Karpas-422 (cell line): Measurements from ENCODE around the gene CDC37L1. TPM values are rescaled to one million over a fixed set of nuclear protein-coding genes. Genes with fewer than 3 reads are reported as not detected.

Experiments
- DNase-seq: peaks from one replicate; pipeline ENCODE4 v3.0.0-alpha.2; 2015
- H2AFZ ChIP-seq: fragments of 200-600 bp; sonication (generic); 2 replicates; pipeline ENCODE4 v1.6.1; 2014; ENCODE audit warnings: antibody characterized with exemption, low read length, mixed read lengths
- H3K27ac ChIP-seq: fragments of 200-600 bp; sonication (generic); 2 replicates; pipeline ENCODE4 v1.5.1; 2014; ENCODE audit warnings: mild to moderate bottlenecking, low read length, moderate library complexity
- H3K27me3 ChIP-seq: fragments of 200-600 bp; sonication (generic); 2 replicates; pipeline ENCODE4 v1.6.1; 2014; ENCODE audit warnings: low read length, mixed read lengths
- H3K36me3 ChIP-seq: fragments of 200-600 bp; sonication (generic); 2 replicates; pipeline ENCODE4 v1.6.1; 2014; ENCODE audit warnings: low read length, mixed read lengths; ENCODE audit not compliant: insufficient read depth
- H3K4me1 ChIP-seq: fragments of 200-600 bp; sonication (generic); 2 replicates; pipeline ENCODE4 v1.6.1; 2014; ENCODE audit warnings: mild to moderate bottlenecking, low read length, mixed read lengths
- H3K4me2 ChIP-seq: fragments of 200-600 bp; sonication (generic); 2 replicates; pipeline ENCODE4 v1.6.1; 2014; ENCODE audit warnings: low read length, low read depth, mild to moderate bottlenecking; ENCODE audit not compliant: poor library complexity, severe bottlenecking
- H3K4me3 ChIP-seq: fragments of 200-600 bp; sonication (generic); 2 replicates; pipeline ENCODE4 v1.5.1; 2014; ENCODE audit warnings: mild to moderate bottlenecking, antibody characterized with exemption, low read length, mixed read lengths
- H3K79me2 ChIP-seq: fragments of 200-600 bp; sonication (generic); 2 replicates; pipeline ENCODE4 v1.6.1; 2014; ENCODE audit warnings: mild to moderate bottlenecking, low read length, mixed read lengths
- H3K9ac ChIP-seq: fragments of 200-600 bp; sonication (generic); 2 replicates; pipeline ENCODE4 v1.6.0; 2014; ENCODE audit warnings: low read length
- H3K9me2 ChIP-seq: fragments of 200-600 bp; sonication (generic), shearing (Covaris generic); replicated peaks from 2 replicates; pipeline ENCODE4 v1.6.0; 2014; ENCODE audit warnings: mild to moderate bottlenecking, low read length, moderate library complexity; ENCODE audit not compliant: insufficient read depth
- H3K9me3 ChIP-seq: fragments of 300-700, 200-600 bp; sonication (generic); 2 replicates; pipeline ENCODE4 v1.6.1; 2014; ENCODE audit warnings: low read length, mixed read lengths
- H4K20me1 ChIP-seq: fragments of 200-600 bp; sonication (generic); 2 replicates; pipeline ENCODE4 v1.6.1; 2014; ENCODE audit warnings: mild to moderate bottlenecking, antibody characterized with exemption, low read length, low read depth; ENCODE audit not compliant: insufficient read depth
- total RNA-seq: library from RNA; depleted of rRNA; stranded (reverse); fragments of >200 nt; shearing (Covaris generic); gene quantifications from 2 replicates; pipeline ENCODE4 v1.2.3, GENCODE V29; 2014; ENCODE audit warnings: low replicate concordance

CDC37L1 gene
- total RNA-seq, 1 experiment from 2014 or later = 12.0 TPM

DNA sequence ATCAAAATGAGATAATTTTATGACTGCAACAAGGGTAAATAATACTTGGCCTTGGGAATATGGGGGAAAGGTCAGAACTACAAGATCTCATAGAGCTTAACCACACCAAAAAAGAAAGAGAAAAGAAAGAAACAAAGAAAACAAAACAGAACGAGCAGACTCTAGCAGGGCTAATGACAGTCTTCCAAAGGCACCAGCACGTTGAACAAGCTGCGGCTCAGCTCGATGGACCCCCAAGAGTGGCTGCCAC lies 60.9 kb downstream of the CDC37L1 start:
- peaks cover 6% of the 10 kb centered on the region; the same call in 1 of the 2 replicates for H4K20me1 ChIP-seq
- H3K27me3 ChIP-seq = 0 out of 2 replicates have a peak, but pooled peaks cover 3% of the 10 kb centered on the region
- peaks cover 52% of the 10 kb centered on the region for H3K79me2 ChIP-seq
- H3K4me3 ChIP-seq = peak overlapping the region; percentile 92
- H3K9me3 ChIP-seq = no peaks in the 10 kb centered on the region
- H3K9me2 ChIP-seq = no peaks in the 10 kb centered on the region
- no peak for DNase-seq
- peak overlapping the region; percentile 61 for H3K27ac ChIP-seq
- peak overlapping the region; percentile 97 for H2AFZ ChIP-seq
- H3K4me2 ChIP-seq = peak overlapping the region; percentile 96
- 0 out of 2 replicates have a peak, but pooled peaks cover 3% of the 10 kb centered on the region for H3K36me3 ChIP-seq
- peak overlapping the region; percentile 95 for H3K9ac ChIP-seq
- peaks cover 26% of the 10 kb centered on the region for H3K4me1 ChIP-seq

DNA sequence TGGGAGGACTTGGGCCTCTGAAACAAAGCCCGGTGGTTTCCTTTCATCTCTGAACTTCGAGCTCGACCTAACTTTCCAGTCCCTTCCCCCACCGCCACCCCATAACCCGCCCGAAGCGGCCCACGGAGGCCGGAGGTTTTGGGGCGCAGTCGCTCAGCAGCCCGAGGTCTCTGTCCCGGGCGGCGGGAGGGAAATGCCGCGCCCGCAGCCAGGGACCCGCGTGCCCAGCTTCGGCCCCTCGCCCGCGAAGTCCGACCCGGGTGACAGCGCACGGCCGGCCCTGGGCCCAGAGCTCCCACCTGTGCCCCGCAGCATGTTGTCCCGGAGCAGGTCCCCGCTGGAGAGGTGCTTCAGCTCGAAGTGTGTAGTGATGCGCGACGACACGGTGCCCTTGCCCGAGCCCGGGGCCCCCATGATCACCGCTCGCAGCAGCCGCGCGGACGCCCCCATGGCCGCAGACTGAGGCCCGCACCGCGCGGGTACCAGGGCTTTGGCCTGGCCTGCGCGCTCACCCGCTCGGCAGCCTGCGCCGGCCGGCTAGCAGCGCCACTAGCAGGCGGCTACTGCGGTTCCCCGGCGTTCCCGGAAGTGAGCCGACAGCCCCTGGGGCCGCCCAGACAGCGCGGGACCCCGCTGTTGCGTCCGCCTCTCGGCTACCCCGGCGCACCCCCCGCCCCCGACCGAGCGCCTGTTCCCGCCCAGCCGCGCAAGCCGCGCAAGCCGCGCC lies 61.4 kb downstream of the CDC37L1 start, which contains the start of gene AK3:
Gene AK3 (minus strand): TSS at position 565 of the 727 bp plus-strand sequence. CDS start 115 bp downstream, at position 450.
- Histone ChIP-seq H3K4me1 (peaks cover 26% of the 10 kb centered on the region), H3K79me2 (peaks cover 50% of the 10 kb centered on the region)

DNA sequence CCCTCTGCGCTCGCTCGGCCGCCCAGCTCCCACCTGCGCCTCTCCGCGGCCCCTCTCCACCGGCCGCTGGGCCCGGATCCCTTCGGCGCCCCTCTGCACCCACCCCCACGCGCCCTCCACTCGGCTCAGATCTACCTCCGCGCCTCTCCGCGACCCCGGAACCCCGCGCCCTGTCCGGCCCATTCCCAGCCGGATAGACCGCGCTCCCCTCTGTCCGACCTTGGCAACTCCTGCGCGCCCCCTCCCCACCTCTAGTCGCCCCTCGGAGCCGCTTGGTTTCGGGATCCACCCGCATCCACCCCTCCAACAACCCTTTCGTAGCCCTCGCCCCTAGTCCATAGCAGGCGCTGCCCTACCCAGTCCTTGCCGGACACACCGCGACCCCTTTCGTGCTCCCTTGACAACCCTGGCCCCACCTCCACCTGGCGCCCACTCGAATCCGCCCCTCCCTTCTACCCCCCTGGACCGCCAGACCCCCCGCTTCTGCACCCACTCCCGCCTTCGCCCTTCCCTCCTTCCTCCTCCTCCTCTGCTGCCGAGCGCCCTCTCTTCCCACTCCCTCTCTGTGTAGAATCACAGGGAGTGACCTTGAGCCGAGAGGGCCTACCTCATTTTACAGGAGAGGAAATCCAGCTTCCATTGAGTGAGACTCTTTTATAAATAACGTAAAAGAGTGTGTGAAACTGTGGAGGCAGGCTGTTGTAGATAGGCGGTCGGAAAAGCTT lies 62.2 kb downstream of the CDC37L1 start:
- H3K79me2 ChIP-seq = peaks cover 43% of the 10 kb centered on the region
- peak overlapping the region; percentile 92 for H3K4me3 ChIP-seq
- 0 out of 2 replicates have a peak, but pooled peaks cover 3% of the 10 kb centered on the region for H3K36me3 ChIP-seq
- no peak overlapping the region for H3K27ac ChIP-seq
- H2AFZ ChIP-seq = peak overlapping the region; percentile 97
- H4K20me1 ChIP-seq = peaks cover 6% of the 10 kb centered on the region; the same call in 1 of the 2 replicates
- peak; percentile 47 for DNase-seq
- H3K4me1 ChIP-seq = peaks cover 26% of the 10 kb centered on the region
- H3K27me3 ChIP-seq = 0 out of 2 replicates have a peak, but pooled peaks cover 3% of the 10 kb centered on the region
- H3K4me2 ChIP-seq = peak overlapping the region; percentile 96
- peak overlapping the region; percentile 95 for H3K9ac ChIP-seq
- no peaks in the 10 kb centered on the region for H3K9me3 ChIP-seq
- H3K9me2 ChIP-seq = no peaks in the 10 kb centered on the region

More for the DNA sequence above, 61.4 kb downstream of the CDC37L1 start, which contains the start of gene AK3:
- H3K27ac ChIP-seq = peak within 1 kb of the TSS; percentile 61
- peak within 1 kb of the TSS; percentile 92 for H3K4me3 ChIP-seq
- DNase-seq = peak; percentile 95
- peak within 1 kb of the TSS; percentile 97 for H2AFZ ChIP-seq
- peak within 1 kb of the TSS; percentile 95 for H3K9ac ChIP-seq
- no peaks in the 10 kb centered on the region for H3K9me2 ChIP-seq
- peaks cover 6% of the 10 kb centered on the region; the same call in 1 of the 2 replicates for H4K20me1 ChIP-seq
- 0 out of 2 replicates have a peak, but pooled peaks cover 3% of the 10 kb centered on the region for H3K27me3 ChIP-seq
- H3K4me2 ChIP-seq = peak within 1 kb of the TSS; percentile 96
- H3K9me3 ChIP-seq = no peaks in the 10 kb centered on the region
- H3K36me3 ChIP-seq = 0 out of 2 replicates have a peak, but pooled peaks cover 3% of the 10 kb centered on the region

DNA sequence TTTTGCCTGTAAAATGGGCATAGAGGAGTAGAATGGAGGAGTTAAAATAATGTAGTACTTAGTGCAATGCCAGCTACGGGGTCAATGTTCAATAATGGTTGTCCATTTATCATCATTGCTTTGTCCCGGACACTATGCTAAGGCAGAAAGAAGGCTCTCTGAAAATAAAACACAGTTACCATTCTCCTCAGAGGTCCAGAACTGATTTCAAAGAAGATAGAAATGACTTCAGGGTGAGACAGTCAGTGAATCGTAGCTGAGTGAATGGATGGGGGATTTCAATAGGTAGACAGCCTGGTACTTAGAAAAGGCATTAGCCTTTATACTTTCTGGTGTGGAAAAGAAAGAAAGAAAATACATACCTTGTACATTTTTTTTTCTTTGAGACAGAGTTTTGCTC lies 62.9 kb downstream of the CDC37L1 start:
- Histone ChIP-seq H3K79me2 (peaks cover 36% of the 10 kb centered on the region), H3K4me3 (peak overlapping the region; percentile 92; the same call in 1 of the 2 replicates), H3K27ac (no peak overlapping the region), H3K4me2 (peak overlapping the region; percentile 96), H3K27me3 (0 out of 2 replicates have a peak, but pooled peaks cover 3% of the 10 kb centered on the region), H3K4me1 (peaks cover 26% of the 10 kb centered on the region), H3K36me3 (0 out of 2 replicates have a peak, but pooled peaks cover 1% of the 10 kb centered on the region), H3K9me2 (no peaks in the 10 kb centered on the region), H2AFZ (0 out of 2 replicates have a peak overlapping the region, but pooled peaks have one; percentile 97), H3K9me3 (no peaks in the 10 kb centered on the region), H3K9ac (peak overlapping the region; percentile 95), H4K20me1 (peaks cover 6% of the 10 kb centered on the region; the same call in 1 of the 2 replicates)
- DNase-seq = no peak

DNA sequence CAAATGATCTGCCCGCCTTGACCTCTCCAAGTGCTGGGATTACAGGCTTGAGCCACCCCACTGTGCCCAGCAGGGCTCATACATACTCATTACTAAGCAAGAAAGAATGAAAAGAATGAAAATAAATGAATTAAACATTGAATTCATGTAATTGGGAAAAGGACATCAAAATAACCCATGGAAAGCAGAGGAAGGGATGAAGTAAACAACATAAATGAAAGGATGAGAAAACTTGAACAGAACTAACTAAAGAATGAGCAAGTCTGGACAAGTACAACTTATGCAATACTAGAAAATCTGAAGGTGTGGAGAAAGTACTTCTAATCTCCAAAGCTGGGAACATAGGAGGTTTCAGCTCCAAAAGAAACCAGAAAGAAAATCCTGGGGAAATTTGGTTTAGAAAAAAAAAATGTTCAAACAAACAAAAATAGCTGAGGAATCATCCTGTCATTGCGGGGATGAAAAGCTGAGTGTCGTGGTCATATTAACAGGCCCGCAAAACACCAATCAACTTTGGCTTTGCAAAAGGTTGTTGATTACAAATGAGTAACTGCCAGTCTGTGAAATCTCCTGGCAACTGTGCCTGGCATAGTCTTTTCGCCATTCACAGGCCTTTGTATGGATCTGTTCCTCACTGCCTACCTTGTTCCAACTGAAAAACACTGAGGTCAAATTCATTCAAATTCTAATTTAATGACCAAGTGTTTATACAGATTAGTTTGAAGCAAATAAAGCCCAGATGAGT lies 63.9 kb downstream of the CDC37L1 start:
- no peak for DNase-seq
- H3K79me2 ChIP-seq = peaks cover 26% of the 10 kb centered on the region
- no peaks in the 10 kb centered on the region for H3K9me3 ChIP-seq
- no peak overlapping the region for H3K27ac ChIP-seq
- no peak overlapping the region for H3K9ac ChIP-seq
- H3K4me1 ChIP-seq = peaks cover 25% of the 10 kb centered on the region
- no peak overlapping the region for H2AFZ ChIP-seq
- H3K4me3 ChIP-seq = no peak overlapping the region
- H4K20me1 ChIP-seq = peaks cover 6% of the 10 kb centered on the region; the same call in 1 of the 2 replicates
- no peaks in the 10 kb centered on the region for H3K36me3 ChIP-seq
- 0 out of 2 replicates have a peak, but pooled peaks cover 3% of the 10 kb centered on the region for H3K27me3 ChIP-seq
- H3K4me2 ChIP-seq = no peak overlapping the region
- no peaks in the 10 kb centered on the region for H3K9me2 ChIP-seq

DNA sequence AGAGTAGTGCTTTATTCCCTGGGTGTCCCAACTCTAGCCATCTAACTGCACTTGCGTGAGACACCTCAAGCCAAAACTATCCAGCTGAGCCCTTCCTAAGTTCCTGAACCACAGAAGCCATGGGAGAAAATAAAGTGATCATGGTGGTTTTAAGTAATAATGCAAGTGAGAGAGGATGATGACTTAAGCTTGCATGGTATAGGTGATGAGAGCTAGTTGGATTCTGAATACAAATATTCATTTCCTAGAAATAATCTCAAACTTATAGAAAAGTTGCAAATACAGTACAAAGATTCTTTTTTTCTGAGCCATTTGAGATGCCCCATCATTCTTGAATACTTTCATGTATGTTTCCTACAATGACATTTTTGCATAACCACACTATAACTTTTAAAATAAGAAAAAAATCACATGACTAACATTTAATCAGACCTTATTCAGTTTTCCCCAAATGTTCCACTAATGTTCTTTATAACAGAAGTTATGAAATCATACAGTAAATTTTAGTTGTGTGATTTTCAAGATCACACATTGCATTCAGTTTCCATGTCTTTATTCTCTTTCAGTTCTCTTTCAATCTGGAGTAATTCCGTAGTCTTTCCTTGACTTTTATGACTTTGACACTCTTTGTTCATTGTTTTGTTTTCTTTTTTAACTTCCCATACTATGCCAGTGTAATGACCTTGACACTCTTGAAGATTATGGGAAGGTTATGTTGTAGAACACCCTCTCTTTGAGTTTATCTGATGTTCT lies 67.1 kb downstream of the CDC37L1 start:
- Histone ChIP-seq H3K79me2 (no peaks in the 10 kb centered on the region), H4K20me1 (no peaks in the 10 kb centered on the region), H3K9ac (no peak overlapping the region), H3K27me3 (0 out of 2 replicates have a peak, but pooled peaks cover 2% of the 10 kb centered on the region), H3K4me3 (no peak overlapping the region), H3K9me2 (no peaks in the 10 kb centered on the region), H3K4me1 (peaks cover 8% of the 10 kb centered on the region), H2AFZ (no peak overlapping the region), H3K9me3 (no peaks in the 10 kb centered on the region), H3K27ac (no peak overlapping the region), H3K4me2 (no peak overlapping the region), H3K36me3 (no peaks in the 10 kb centered on the region)
- DNase-seq = no peak

DNA sequence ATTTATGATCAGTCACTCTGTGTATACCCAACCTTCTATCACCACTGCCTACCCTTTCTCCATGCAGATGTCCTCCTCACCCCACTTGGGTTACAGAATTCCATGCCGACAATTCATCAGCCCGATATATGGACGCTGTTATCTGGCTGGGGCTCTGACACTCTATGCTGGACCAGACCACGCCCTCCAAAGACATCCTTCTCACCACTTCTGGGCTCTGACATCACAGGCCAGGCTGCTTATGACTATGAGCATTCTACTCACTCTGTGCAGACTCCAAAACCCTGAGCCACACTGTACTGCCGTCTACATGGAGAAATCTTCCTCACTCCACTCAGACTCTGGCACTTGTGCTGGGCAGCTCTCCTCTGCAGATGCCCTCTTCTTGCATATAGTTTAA lies 69.2 kb downstream of the CDC37L1 start:
- no peak overlapping the region for H3K27ac ChIP-seq
- H3K36me3 ChIP-seq = no peaks in the 10 kb centered on the region
- no peaks in the 10 kb centered on the region for H3K79me2 ChIP-seq
- H3K4me3 ChIP-seq = no peak overlapping the region
- DNase-seq = no peak
- no peaks in the 10 kb centered on the region for H3K4me1 ChIP-seq
- no peaks in the 10 kb centered on the region for H3K9me2 ChIP-seq
- no peak overlapping the region for H2AFZ ChIP-seq
- H3K4me2 ChIP-seq = no peak overlapping the region
- no peaks in the 10 kb centered on the region for H4K20me1 ChIP-seq
- H3K9ac ChIP-seq = no peak overlapping the region
- no peaks in the 10 kb centered on the region for H3K27me3 ChIP-seq
- H3K9me3 ChIP-seq = no peaks in the 10 kb centered on the region
